Measurements from ENCODE around the gene MPHOSPH9. TPM values are rescaled to one million over a fixed set of nuclear protein-coding genes. Genes with fewer than 3 reads are reported as not detected.

MPHOSPH9 gene
- 20.0 to 35.7 TPM (median 23.9 TPM) in 5 replicates for total RNA-seq (2022; extraction: Qiagen RNA extraction; ENCODE audit: low read depth)

GRCh38 chr12:123232807-123233504 lies at the start of gene MPHOSPH9, which contains the start of gene MTRFR:
MPHOSPH9 (minus strand) TSS chr12:123233141; CDS start chr12:123230364, 2,777 bp downstream.
MTRFR (plus strand) TSS chr12:123233436; CDS start chr12:123253675, 20,239 bp downstream.

DNA sequence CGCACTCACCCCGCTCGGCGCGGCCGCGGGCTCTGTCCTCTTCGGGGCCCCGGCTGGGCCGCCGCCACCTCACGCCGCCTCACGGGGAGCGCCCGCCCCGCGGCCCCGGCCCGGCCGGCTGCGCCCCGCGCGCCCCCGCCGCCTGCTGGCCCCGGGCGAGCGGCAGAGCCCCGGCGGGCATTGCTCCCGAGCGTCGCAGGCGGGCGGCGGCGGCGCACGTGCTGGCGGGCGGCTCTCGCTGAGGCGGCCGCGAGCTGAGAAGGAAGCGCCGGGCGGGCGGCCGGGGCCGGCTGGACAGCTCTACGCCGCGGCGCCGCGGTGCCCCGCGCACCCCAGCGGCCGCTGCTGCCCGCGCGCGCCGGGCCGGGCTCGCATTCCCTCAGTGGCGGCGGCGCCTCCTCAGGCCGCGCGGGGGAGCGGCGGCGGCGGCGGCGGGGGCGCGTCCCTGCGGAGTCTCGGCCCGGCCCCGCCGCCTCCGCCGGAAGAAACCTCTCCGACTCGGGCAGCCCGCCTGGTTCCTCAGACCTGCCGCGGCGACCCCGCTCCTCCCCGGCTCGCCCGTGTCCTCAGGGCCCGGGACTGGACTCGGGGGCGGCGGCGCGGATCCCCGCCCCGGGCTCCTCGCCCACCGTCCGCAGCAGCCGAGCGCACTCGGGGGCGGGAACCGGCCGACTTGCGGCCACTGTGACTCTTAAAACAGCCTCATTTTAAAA lies 82.0 kb downstream of the MPHOSPH9 start, which contains the start of gene PITPNM2:
Gene PITPNM2, minus strand, starts transcription at position 347 of the 713 bp plus-strand sequence. CDS start 116,500 bp downstream, outside the sequence.

Other genes with a start within 250 kb of the MPHOSPH9 start
- 9.6 to 24.8 TPM (median 20.2 TPM) in 5 replicates for gene PITPNM2, start 82.1 kb downstream of the MPHOSPH9 start, total RNA-seq (2022; extraction: Qiagen RNA extraction; ENCODE audit: low read depth)
- 12.9 to 19.0 TPM (median 15.9 TPM) in 5 replicates for gene MTRFR, start 295 bp upstream of the MPHOSPH9 start, total RNA-seq (2022; extraction: Qiagen RNA extraction; ENCODE audit: low read depth)
- 84.5 to 182 TPM (median 157 TPM) in 5 replicates for gene CDK2AP1, start 38.7 kb upstream of the MPHOSPH9 start, total RNA-seq (2022; extraction: Qiagen RNA extraction; ENCODE audit: low read depth)
- gene SBNO1, start 131.7 kb upstream of the MPHOSPH9 start, total RNA-seq (2022; extraction: Qiagen RNA extraction; ENCODE audit: low read depth) = 17.0 to 29.4 TPM (median 24.2 TPM) in 5 replicates
- 57.6 to 67.2 TPM (median 60.3 TPM) in 5 replicates for gene KMT5A, start 151.0 kb upstream of the MPHOSPH9 start, total RNA-seq (2022; extraction: Qiagen RNA extraction; ENCODE audit: low read depth)
- 1.5 to 2.1 TPM (median 1.7 TPM) in 5 replicates for gene RILPL2, start 203.5 kb upstream of the MPHOSPH9 start, total RNA-seq (2022; extraction: Qiagen RNA extraction; ENCODE audit: low read depth)
- gene SNRNP35, start 225.0 kb upstream of the MPHOSPH9 start, total RNA-seq (2022; extraction: Qiagen RNA extraction; ENCODE audit: low read depth) = 18.8 to 23.1 TPM (median 21.0 TPM) in 5 replicates